GM12878 (cell line): ENCODE data around the gene PAK6. TPM values are rescaled to one million over a fixed set of nuclear protein-coding genes. Genes with fewer than 3 reads are reported as not detected.

Experiments used
- ATAC-seq: fragments of 200-7000 bp; cut with Tn5 transposase; 3 replicates; pipeline ENCODE4 v1.9.1; 2020; ENCODE audit warnings: mild to moderate bottlenecking, moderate library complexity
- BruUV-seq: library from RNA; stranded (reverse); fragments of 400-500 nt; replicated peaks from 2 replicates; lab custom pipeline; 2021; lab: Mats Ljungman, UMichigan
- CTCF ChIA-PET: fragments of 300-600 bp; sonication (Branson Sonifier 250); formaldehyde crosslinking; extraction: SDS; loops from one replicate; lab custom pipeline; 2021; ENCODE audit warnings: inconsistent platforms; lab: Yijun Ruan, JAX
- POLR2A ChIA-PET: fragments of 350-600 bp; formaldehyde crosslinking; extraction: SDS; loops from one replicate; lab custom pipeline; 2021; ENCODE audit warnings: inconsistent platforms; lab: Charles Lee
- RAD21 ChIA-PET: fragments of 300-600 bp; sonication (Branson Sonifier 250); formaldehyde crosslinking; loops from one replicate; lab custom pipeline; 2023; ENCODE audit warnings: antibody characterized with exemption; ENCODE audit not compliant: unreplicated experiment; lab: Charles Lee
- SMC1A ChIA-PET: fragments of 300-600 bp; sonication (Branson Sonifier 250); formaldehyde crosslinking; loops from one replicate; lab custom pipeline; 2023; ENCODE audit not compliant: unreplicated experiment, uncharacterized antibody; lab: Charles Lee
- DNase-seq: peaks from one replicate; pipeline ENCODE4 v3.0.0-alpha.2; 2011; ENCODE audit warnings: low read depth, low spot score
- FAIRE-seq: peaks from 3 replicates; lab custom pipeline; 2011; peaks lifted over from hg19 to GRCh38; lab: Jason Lieb, UNC
- H2AFZ ChIP-seq: 2 replicates; pipeline ENCODE4 v1.6.0; 2011; ENCODE audit warnings: low read depth, low read length, control low read depth; ENCODE audit not compliant: control insufficient read depth
- H3K27ac ChIP-seq: 2 replicates; pipeline ENCODE4 v1.5.1; 2011; ENCODE audit warnings: control low read depth; ENCODE audit not compliant: control insufficient read depth, insufficient read depth
- H3K27me3 ChIP-seq, 2 experiments: replicated peaks in 1 of 2; 2 replicates each; pipeline versions ENCODE4 v1.6.0 to v1.6.1; 2011; ENCODE audit warnings: low read length in 1 of 2; ENCODE audit not compliant: control insufficient read depth in 2 of 2, insufficient read depth in 2 of 2
- H3K36me3 ChIP-seq, 2 experiments: 2 replicates each; pipeline ENCODE4 v1.5.1; 2011; ENCODE audit warnings: low read length in 1 of 2; ENCODE audit not compliant: control insufficient read depth in 2 of 2, insufficient read depth in 2 of 2
- H3K4me1 ChIP-seq: 2 replicates; pipeline ENCODE4 v1.6.1; 2011; ENCODE audit warnings: mild to moderate bottlenecking, low read length, moderate library complexity, mixed read lengths; ENCODE audit not compliant: control insufficient read depth, insufficient read depth
- H3K4me2 ChIP-seq: 2 replicates; pipeline ENCODE4 v1.6.0; 2011; ENCODE audit warnings: control low read depth; ENCODE audit not compliant: control insufficient read depth, insufficient read depth
- H3K4me3 ChIP-seq: fragments of 200-600 bp; sonication (generic); 2 replicates; pipeline ENCODE4 v1.5.1; 2016
- H3K79me2 ChIP-seq: 2 replicates; pipeline ENCODE4 v1.6.0; 2011; ENCODE audit warnings: low read length; ENCODE audit not compliant: control insufficient read depth, insufficient read depth
- H3K9ac ChIP-seq: 2 replicates; pipeline ENCODE4 v1.8.0; 2011; ENCODE audit warnings: low read length, control low read depth, mixed read lengths; ENCODE audit not compliant: control insufficient read depth, insufficient read depth
- H3K9me3 ChIP-seq: replicated peaks from 3 replicates; pipeline ENCODE4 v1.5.1; 2011; ENCODE audit warnings: mild to moderate bottlenecking, low read length; ENCODE audit not compliant: control insufficient read depth, insufficient read depth
- H4K20me1 ChIP-seq: 2 replicates; pipeline ENCODE4 v1.6.0; 2011; ENCODE audit not compliant: control insufficient read depth, insufficient read depth
- CBX5 ChIP-seq: sonication (generic); IDR thresholded peaks from 2 replicates; pipeline ENCODE4 v1.6.1; 2016; ENCODE audit warnings: low read depth, moderate library complexity, mild to moderate bottlenecking, inconsistent platforms
- CHD1 ChIP-seq: IDR thresholded peaks from 2 replicates; pipeline ENCODE4 v1.6.1; 2012; ENCODE audit warnings: low read depth, low read length, improper control_type of control experiment
- CUX1 ChIP-seq: IDR thresholded peaks from 2 replicates; pipeline ENCODE4 v1.6.1; 2012; ENCODE audit warnings: improper control_type of control experiment, low read depth, low read length; ENCODE audit not compliant: insufficient replicate concordance
- DPF2 ChIP-seq: fragments of 450-650 bp; IDR thresholded peaks from 2 replicates; pipeline ENCODE4 v1.6.1; 2017; ENCODE audit warnings: mild to moderate bottlenecking
- GABPA ChIP-seq: IDR thresholded peaks from 2 replicates; pipeline ENCODE4 v1.6.1; 2014; ENCODE audit warnings: antibody characterized with exemption, low read depth, mild to moderate bottlenecking, inconsistent platforms
- GATAD2B ChIP-seq: fragments of 450-650 bp; conservative IDR thresholded peaks from 2 replicates; pipeline ENCODE4 v1.6.1; 2017; ENCODE audit warnings: low read depth, mild to moderate bottlenecking, moderate library complexity
- IKZF1 ChIP-seq: fragments of 450-650 bp; conservative IDR thresholded peaks from 2 replicates; pipeline ENCODE4 v1.6.1; 2017; ENCODE audit warnings: antibody characterized with exemption, mild to moderate bottlenecking
- MTA3 ChIP-seq: IDR thresholded peaks from 2 replicates; pipeline ENCODE4 v1.6.1; 2012; ENCODE audit warnings: low read length, inconsistent platforms, borderline replicate concordance
- NRF1 ChIP-seq: conservative IDR thresholded peaks from 2 replicates; pipeline ENCODE4 v1.6.1; 2011; ENCODE audit warnings: mild to moderate bottlenecking, low read depth, low read length, improper control_type of control experiment
- PKNOX1 ChIP-seq: fragments of 450-650 bp; IDR thresholded peaks from 2 replicates; pipeline ENCODE4 v1.6.1; 2016; ENCODE audit warnings: mild to moderate bottlenecking
- POLR2AphosphoS5 ChIP-seq: IDR thresholded peaks from 2 replicates; pipeline ENCODE4 v1.6.1; 2011; ENCODE audit warnings: mild to moderate bottlenecking, low read length, inconsistent platforms
- RB1 ChIP-seq: fragments of 450-650 bp; formaldehyde crosslinking; IDR thresholded peaks from 2 replicates; pipeline ENCODE4 v1.6.1; 2017; ENCODE audit warnings: mild to moderate bottlenecking, borderline replicate concordance
- TCF12 ChIP-seq: IDR thresholded peaks from 2 replicates; pipeline ENCODE4 v1.6.1; 2011; ENCODE audit warnings: low read depth, mild to moderate bottlenecking, low read length
- ZNF207 ChIP-seq: fragments of 450-650 bp; IDR thresholded peaks from 2 replicates; pipeline ENCODE4 v1.6.1; 2014; ENCODE audit warnings: antibody characterized with exemption, mild to moderate bottlenecking, borderline replicate concordance
- ZNF687 ChIP-seq: fragments of 450-650 bp; IDR thresholded peaks from 2 replicates; pipeline ENCODE4 v1.6.1; 2017; ENCODE audit warnings: mild to moderate bottlenecking, moderate library complexity
- WGBS: methylation state at CpG from one replicate; pipeline ENCODE4 v1.1.6; 2016; ENCODE audit warnings: low lambda C conversion rate; ENCODE audit not compliant: insufficient replicate concordance, insufficient coverage; ENCODE audit errors: missing lambda C conversion rate; 5-methylcytosine and 5-hydroxymethylcytosine counted together
- in situ Hi-C: fragments of 300-500 bp; cut with MboI; formaldehyde crosslinking; loops from 9 replicates; pipeline ENCODE4 v1.14.3; 2018; ENCODE audit warnings: mixed read lengths
- intact Hi-C: fragments of 100-400 bp; cut with micrococcal nuclease; formaldehyde crosslinking; loops from one replicate; pipeline ENCODE4 v1.14.2; 2022; ENCODE audit not compliant: unreplicated experiment
- polyA plus RNA-seq, 11 experiments: library from polyadenylated mRNA; depleted of rRNA in 4 of 11; unstranded in 6 of 11; stranded (reverse) in 5 of 11; fragments of >200 nt; fragmentation: Nextera tagmentation in 4 of 11; fragmentation: Illumina TruSeq in 1 of 11; extraction: Ambion mirVana in 4 of 11; extraction: Trizol in 1 of 11; gene quantifications; 1 replicate in 1 of 11; 2 replicates in 10 of 11; pipeline versions ENCODE4 v1.2.1 to v1.2.3, GENCODE V29; 2011 to 2016; ENCODE audit warnings: inconsistent platforms in 2 of 11, missing spikeins in 2 of 11, low read depth in 1 of 11
- total RNA-seq, 4 experiments: library from RNA; depleted of rRNA in 3 of 4; stranded (reverse); fragments of >200 nt in 3 of 4; fragmentation: Illumina TruSeq in 1 of 4; extraction: Trizol in 1 of 4; gene quantifications; 2 replicates each; pipeline versions ENCODE4 v1.2.1 to v1.2.3, GENCODE V29; 2013 to 2021

Gene PAK6
- total and polyA plus RNA-seq, 10 of the 15 experiments (the other 5 are each of a cell fraction or from before 2014, with no cell fraction given) = 0.07 to 0.92 (median 0.31) TPM; not detected in 2

GRCh38 chr15:40222131-40222530 lies 16.7 kb upstream of the PAK6 start:
- 95% methylated on average over 6 of the region's 6 CpGs for WGBS
- FAIRE-seq (no peak), DNase-seq (no peak), ATAC-seq (no peak)
- SMC1A ChIA-PET = interaction anchor here (1.6 kb wide), 1 partner anchor 177 kb away, joined by 6 read pairs; no protein-coding TSS in a partner anchor
- in situ Hi-C loops (no loop called here), intact Hi-C loops (no loop called here)
- Histone ChIP-seq H3K27ac (no peak overlapping the region), H2AFZ (no peak overlapping the region), H4K20me1 (no peaks in the 10 kb centered on the region), H3K4me1 (no peaks in the 10 kb centered on the region; the same call in 1 of the 2 replicates), H3K79me2 (no peaks in the 10 kb centered on the region), H3K27me3 (no peaks in the 10 kb centered on the region), H3K9me3 (no peaks in the 10 kb centered on the region), H3K4me3 (no peak overlapping the region), H3K4me2 (no peak overlapping the region), H3K36me3 (peaks cover 8 to 37% of the 10 kb centered on the region in 2 experiments), H3K9ac (no peak overlapping the region)
- TF ChIP-seq ZNF207 (no peak), CBX5 (no peak), GATAD2B (no peak), CHD1 (no peak), PKNOX1 (no peak), RB1 (no peak), GABPA (no peak), MTA3 (no peak), POLR2AphosphoS5 (no peak), ZNF687 (no peak), DPF2 (no peak), TCF12 (no peak), CUX1 (no peak), IKZF1 (no peak), NRF1 (no peak)
- POLR2A ChIA-PET = no interaction called here
- CTCF ChIA-PET = interaction anchor here (0.8 to 9.8 kb wide), 2 partner anchors 53 to 177 kb away, joined by 4 to 296 read pairs; no protein-coding TSS in a partner anchor
- RAD21 ChIA-PET = no interaction called here
- BruUV-seq = no TSS peak
